ENCODE measurements around the gene ZNF74. TPM values are rescaled to one million over a fixed set of nuclear protein-coding genes. Genes with fewer than 3 reads are reported as not detected.
"Not testable (repeated sequence)": the region's sequence is repeated elsewhere in the genome, so short reads cannot be mapped to it uniquely, and the experiment has no call there.

ZNF74 gene
- total and polyA plus RNA-seq, 5 donors from 2014 or later: 3.4 to 5.9 (median 4.1) TPM

DNA sequence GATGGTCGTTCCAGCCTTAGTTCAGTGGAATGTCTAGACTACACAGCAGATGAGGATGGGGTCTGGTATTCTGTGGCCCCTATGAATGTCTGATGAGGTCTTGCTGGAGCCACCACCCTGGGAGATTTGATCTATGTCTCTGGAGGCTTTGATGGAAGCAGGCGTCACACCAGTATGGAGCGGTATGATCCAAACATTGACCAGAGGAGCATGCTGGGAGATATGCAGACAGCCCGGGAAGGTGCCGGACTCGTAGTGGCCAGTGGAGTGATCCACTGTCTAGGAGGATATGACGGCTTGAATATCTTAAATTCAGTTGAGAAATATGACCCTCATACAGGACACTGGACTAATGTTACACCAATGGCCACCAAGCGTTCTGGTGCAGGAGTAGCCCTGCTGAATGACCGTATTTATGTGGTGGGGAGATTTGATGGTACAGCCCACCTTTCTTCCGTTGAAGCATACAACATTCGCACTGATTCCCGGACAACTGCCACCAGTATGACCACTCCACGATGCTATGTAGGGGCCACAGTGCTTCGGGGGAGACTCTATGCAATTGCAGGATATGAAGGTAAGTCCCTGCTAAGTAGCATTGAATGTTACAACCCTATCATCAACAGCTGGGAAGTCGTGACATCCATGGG lies 57.3 kb downstream of the ZNF74 start:
- Mint-ChIP-seq H3K4me1 (peaks cover 3 to 12% (median 8%) of the 10 kb centered on the region in 4 donors), H3K27ac (peak overlapping the region in 1 of 3 donors; percentile 38), H3K36me3 (peaks cover 43% of the 10 kb centered on the region)
- H3K4me3 Mint-ChIP-seq; H3K9me3 ChIP-seq (ENCODE audit: control insufficient read depth in 2 of 2, low read length in 2 of 2); H3K4me3 ChIP-seq (ENCODE audit: low read depth, low read length); H3K9me3 Mint-ChIP-seq; H3K27me3 Mint-ChIP-seq; H3K27me3 ChIP-seq (ENCODE audit: control insufficient read depth, insufficient read depth, low read length); H3K27ac ChIP-seq (ENCODE audit: insufficient read depth, low read length, poor library complexity, severe bottlenecking); DNase-seq; H3K4me1 ChIP-seq (ENCODE audit: control insufficient read depth, insufficient read depth, low read length, poor library complexity, severe bottlenecking); ATAC-seq (ENCODE audit: low read depth in 2 of 2): not testable (repeated sequence)
- H3K36me3 ChIP-seq (ENCODE audit: control insufficient read depth, insufficient read depth, low read length): peaks cover 20% of the 10 kb centered on the region

DNA sequence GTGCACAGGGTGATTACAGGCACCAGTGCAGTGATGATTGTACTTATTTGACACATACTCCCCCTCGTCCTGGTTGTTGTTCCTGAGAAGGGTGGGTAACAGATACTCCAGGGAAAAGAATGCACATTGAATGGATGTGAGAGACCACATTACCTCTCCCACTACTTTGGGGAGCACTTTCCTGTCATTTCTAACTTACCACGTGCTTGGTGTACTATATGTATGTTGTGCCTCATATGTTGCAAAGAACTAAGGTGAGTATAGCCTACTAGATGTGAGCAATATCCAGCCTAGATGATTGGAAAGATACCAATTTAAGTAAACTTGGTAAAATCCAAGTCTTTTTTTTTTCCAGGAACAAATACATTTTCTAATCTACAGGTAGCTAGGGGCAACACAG lies 58.0 kb downstream of the ZNF74 start:
- Histone ChIP-seq H3K9me3 (ENCODE audit: control insufficient read depth in 2 of 2, low read length in 2 of 2) (no peaks in the 10 kb centered on the region), H3K36me3 (ENCODE audit: control insufficient read depth, insufficient read depth, low read length) (peaks cover 13% of the 10 kb centered on the region), H3K4me1 (ENCODE audit: control insufficient read depth, insufficient read depth, low read length, poor library complexity, severe bottlenecking) (peaks cover 11% of the 10 kb centered on the region), H3K4me3 (ENCODE audit: low read depth, low read length) (no peak overlapping the region), H3K27me3 (ENCODE audit: control insufficient read depth, insufficient read depth, low read length) (no peaks in the 10 kb centered on the region), H3K27ac (ENCODE audit: insufficient read depth, low read length, poor library complexity, severe bottlenecking) (no peak overlapping the region)
- DNase-seq (no peak), ATAC-seq (ENCODE audit: low read depth in 2 of 2) (no peak)
- no peak overlapping the region for H3K27ac Mint-ChIP-seq
- H3K4me1 Mint-ChIP-seq: peaks cover 6 to 19% (median 13%) of the 10 kb centered on the region in 4 donors
- H3K9me3 Mint-ChIP-seq: peaks cover 0 to 2% (median 0%) of the 10 kb centered on the region in 7 donors
- no peak overlapping the region for H3K4me3 Mint-ChIP-seq
- no peaks in the 10 kb centered on the region for H3K27me3 Mint-ChIP-seq
- H3K36me3 Mint-ChIP-seq: peaks cover 42% of the 10 kb centered on the region

DNA sequence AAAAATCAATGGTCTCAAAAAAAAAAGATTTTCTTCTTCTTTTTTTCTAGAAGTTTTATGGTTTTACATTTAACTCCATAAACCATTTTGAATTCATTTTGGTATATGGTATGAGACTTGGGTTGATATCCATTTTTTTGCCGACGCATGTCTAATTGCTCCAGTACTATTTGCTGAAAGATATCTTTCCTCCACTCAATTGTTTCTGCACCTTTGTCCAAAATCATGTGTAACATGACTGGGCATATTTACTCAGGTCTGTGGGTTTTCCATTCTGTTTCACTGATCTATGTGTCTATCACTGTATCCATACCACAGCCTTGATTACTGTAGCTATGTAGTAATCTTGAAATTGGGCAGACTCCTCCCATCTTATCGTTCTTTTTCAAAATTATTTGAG lies 59.3 kb downstream of the ZNF74 start:
- no peak overlapping the region for H3K27ac Mint-ChIP-seq
- H3K9me3 ChIP-seq (ENCODE audit: control insufficient read depth in 2 of 2, low read length in 2 of 2): no peaks in the 10 kb centered on the region
- H3K27ac ChIP-seq (ENCODE audit: insufficient read depth, low read length, poor library complexity, severe bottlenecking): no peak overlapping the region
- H3K4me3 Mint-ChIP-seq: no peak overlapping the region
- peaks cover 0 to 2% (median 0%) of the 10 kb centered on the region in 7 donors for H3K9me3 Mint-ChIP-seq
- no peaks in the 10 kb centered on the region for H3K27me3 ChIP-seq (ENCODE audit: control insufficient read depth, insufficient read depth, low read length)
- peaks cover 18% of the 10 kb centered on the region for H3K36me3 ChIP-seq (ENCODE audit: control insufficient read depth, insufficient read depth, low read length)
- H3K27me3 Mint-ChIP-seq: no peaks in the 10 kb centered on the region
- no peak overlapping the region for H3K4me3 ChIP-seq (ENCODE audit: low read depth, low read length)
- ATAC-seq (ENCODE audit: low read depth in 2 of 2): no peak
- peaks cover 44% of the 10 kb centered on the region for H3K36me3 Mint-ChIP-seq
- H3K4me1 Mint-ChIP-seq: peaks cover 6 to 25% (median 16%) of the 10 kb centered on the region in 4 donors
- DNase-seq: no peak
- H3K4me1 ChIP-seq (ENCODE audit: control insufficient read depth, insufficient read depth, low read length, poor library complexity, severe bottlenecking): peaks cover 11% of the 10 kb centered on the region

DNA sequence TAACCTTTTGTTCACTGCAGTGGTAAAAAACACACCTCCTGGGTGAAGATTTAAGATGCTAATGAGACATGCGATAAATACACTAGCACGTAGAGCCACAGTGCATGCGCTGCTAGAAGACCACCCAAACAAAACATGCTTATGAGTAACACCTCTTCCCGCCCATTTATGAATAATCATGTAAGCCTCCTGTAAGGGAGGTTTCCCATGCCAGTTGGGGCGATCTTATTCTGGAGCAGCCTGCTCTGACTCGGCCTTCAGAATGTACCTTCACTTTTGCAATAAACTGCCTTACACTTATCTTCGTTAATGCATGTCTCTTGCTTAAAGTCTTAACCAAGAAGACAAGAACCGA lies 61.7 kb downstream of the ZNF74 start:
- Histone ChIP-seq H3K27ac (ENCODE audit: insufficient read depth, low read length, poor library complexity, severe bottlenecking) (no peak overlapping the region), H3K4me3 (ENCODE audit: low read depth, low read length) (no peak overlapping the region), H3K4me1 (ENCODE audit: control insufficient read depth, insufficient read depth, low read length, poor library complexity, severe bottlenecking) (peaks cover 11% of the 10 kb centered on the region), H3K27me3 (ENCODE audit: control insufficient read depth, insufficient read depth, low read length) (no peaks in the 10 kb centered on the region), H3K36me3 (ENCODE audit: control insufficient read depth, insufficient read depth, low read length) (peaks cover 18% of the 10 kb centered on the region), H3K9me3 (ENCODE audit: control insufficient read depth in 2 of 2, low read length in 2 of 2) (no peaks in the 10 kb centered on the region)
- no peak for DNase-seq
- Mint-ChIP-seq H3K27ac (peak overlapping the region in 2 of 3 donors; percentile 54 to 68), H3K4me1 (peaks cover 11 to 42% (median 21%) of the 10 kb centered on the region in 4 donors), H3K4me3 (no peak overlapping the region), H3K9me3 (no peaks in the 10 kb centered on the region), H3K36me3 (peaks cover 45% of the 10 kb centered on the region), H3K27me3 (no peaks in the 10 kb centered on the region)
- no peak for ATAC-seq (ENCODE audit: low read depth in 2 of 2)

DNA sequence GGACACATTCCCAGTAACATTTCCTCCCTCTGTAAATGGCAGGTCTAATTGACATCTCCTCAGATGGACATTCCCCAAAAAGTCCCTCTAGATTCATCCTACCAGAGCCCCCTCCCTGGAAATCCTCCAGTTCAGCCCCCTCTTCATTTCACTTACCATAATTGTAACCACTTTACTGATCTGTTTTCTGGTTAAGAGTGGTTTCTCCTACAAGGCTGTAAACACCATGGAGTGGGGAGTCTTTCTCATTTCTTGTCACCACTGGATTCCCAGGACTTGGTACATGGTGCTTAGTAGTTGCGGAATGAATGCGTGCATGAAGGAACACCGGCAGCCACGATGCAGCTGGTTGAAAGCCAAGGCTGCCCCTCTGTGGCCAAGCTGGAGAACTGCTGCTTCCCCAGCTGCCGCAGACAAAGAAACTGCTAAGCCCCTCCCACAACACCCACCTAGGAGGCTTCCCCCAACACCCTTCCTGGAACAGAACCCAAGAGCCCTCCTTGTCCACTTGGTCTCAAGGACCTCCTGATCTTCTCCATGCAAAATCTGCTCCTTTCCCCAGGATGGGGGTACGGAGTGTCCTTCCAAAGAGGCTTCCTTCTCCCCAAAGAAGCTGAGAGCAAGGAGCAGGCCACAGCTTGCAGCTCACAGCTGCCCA lies 62.2 kb downstream of the ZNF74 start:
- ATAC-seq (ENCODE audit: low read depth in 2 of 2) (peak; percentile 87 to 96), DNase-seq (peak; percentile 61 to 85 (median 77))
- H3K27me3 Mint-ChIP-seq: no peaks in the 10 kb centered on the region
- Histone ChIP-seq H3K4me3 (ENCODE audit: low read depth, low read length) (no peak overlapping the region), H3K9me3 (ENCODE audit: control insufficient read depth in 2 of 2, low read length in 2 of 2) (no peaks in the 10 kb centered on the region), H3K36me3 (ENCODE audit: control insufficient read depth, insufficient read depth, low read length) (peaks cover 18% of the 10 kb centered on the region), H3K27me3 (ENCODE audit: control insufficient read depth, insufficient read depth, low read length) (no peaks in the 10 kb centered on the region), H3K4me1 (ENCODE audit: control insufficient read depth, insufficient read depth, low read length, poor library complexity, severe bottlenecking) (peaks cover 15% of the 10 kb centered on the region), H3K27ac (ENCODE audit: insufficient read depth, low read length, poor library complexity, severe bottlenecking) (no peak overlapping the region)
- H3K36me3 Mint-ChIP-seq: peaks cover 45% of the 10 kb centered on the region
- peaks cover 11 to 47% (median 24%) of the 10 kb centered on the region in 4 donors for H3K4me1 Mint-ChIP-seq
- H3K9me3 Mint-ChIP-seq: no peaks in the 10 kb centered on the region
- peak overlapping the region; percentile 68 to 81 (median 76) for H3K27ac Mint-ChIP-seq
- no peak overlapping the region for H3K4me3 Mint-ChIP-seq

DNA sequence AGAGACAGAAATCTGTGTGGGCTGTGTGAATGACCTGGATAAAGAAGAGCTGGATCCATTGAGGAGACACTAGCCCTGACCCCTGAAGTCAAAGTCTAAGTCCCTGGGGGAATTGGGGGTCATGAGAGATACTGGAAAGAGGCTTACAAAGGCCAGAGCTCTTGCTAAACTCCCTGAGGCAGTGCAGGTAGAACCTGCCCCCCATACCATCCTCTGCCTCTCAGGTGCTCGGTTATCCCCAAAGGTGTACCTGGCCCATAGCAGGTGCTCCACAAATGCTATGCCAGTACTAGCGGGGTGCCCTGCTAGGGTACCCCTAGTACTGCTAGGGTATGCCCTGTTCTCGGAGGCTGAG lies 62.7 kb downstream of the ZNF74 start:
- no peak for ATAC-seq (ENCODE audit: low read depth in 2 of 2)
- no peak overlapping the region for H3K4me3 ChIP-seq (ENCODE audit: low read depth, low read length)

DNA sequence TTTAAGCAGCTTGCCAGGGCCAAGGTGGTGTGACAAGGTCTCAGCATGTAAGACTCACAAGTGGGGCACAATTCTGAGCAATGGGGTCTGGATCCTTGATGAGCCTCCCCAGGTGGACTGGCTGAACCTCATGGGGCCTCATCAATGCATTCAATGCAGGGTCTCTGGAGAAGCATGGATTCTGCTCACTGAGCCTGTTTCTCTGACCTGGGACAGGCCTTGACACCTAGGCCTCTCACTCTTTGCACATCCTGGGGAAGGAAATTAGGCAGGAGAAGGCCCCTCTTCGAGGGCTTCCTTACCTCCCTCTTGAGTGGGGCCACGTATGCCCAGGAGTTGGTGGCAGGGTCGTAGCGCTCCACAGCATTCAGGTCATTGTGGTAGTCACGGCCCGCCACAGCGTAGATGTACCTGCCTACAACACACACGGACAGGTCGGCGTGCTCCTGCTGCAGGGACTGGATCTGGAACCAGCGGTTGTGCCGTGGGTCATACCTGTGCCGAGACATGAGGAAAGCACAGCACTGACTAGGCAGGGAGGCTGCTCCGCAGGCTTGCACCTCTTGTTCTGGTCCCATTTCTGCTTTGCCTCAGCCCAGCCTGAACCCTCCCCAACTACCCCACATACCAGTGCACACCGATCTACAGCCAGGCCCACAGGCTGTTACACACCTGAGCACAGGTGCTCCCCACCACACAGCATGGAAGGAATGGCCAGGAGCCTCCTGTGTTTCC lies 63.7 kb downstream of the ZNF74 start:
- no peak overlapping the region for H3K4me3 ChIP-seq (ENCODE audit: low read depth, low read length)
- DNase-seq (no peak), ATAC-seq (ENCODE audit: low read depth in 2 of 2) (no peak)
- peaks cover 11% of the 10 kb centered on the region for H3K36me3 ChIP-seq (ENCODE audit: control insufficient read depth, insufficient read depth, low read length)
- peaks cover 14 to 54% (median 25%) of the 10 kb centered on the region in 4 donors for H3K4me1 Mint-ChIP-seq
- no peaks in the 10 kb centered on the region for H3K9me3 Mint-ChIP-seq
- peaks cover 19% of the 10 kb centered on the region for H3K4me1 ChIP-seq (ENCODE audit: control insufficient read depth, insufficient read depth, low read length, poor library complexity, severe bottlenecking)
- no peak overlapping the region for H3K27ac Mint-ChIP-seq
- H3K27ac ChIP-seq (ENCODE audit: insufficient read depth, low read length, poor library complexity, severe bottlenecking): no peak overlapping the region
- H3K9me3 ChIP-seq (ENCODE audit: control insufficient read depth in 2 of 2, low read length in 2 of 2): no peaks in the 10 kb centered on the region
- H3K27me3 ChIP-seq (ENCODE audit: control insufficient read depth, insufficient read depth, low read length): no peaks in the 10 kb centered on the region
- no peaks in the 10 kb centered on the region for H3K27me3 Mint-ChIP-seq
- H3K36me3 Mint-ChIP-seq: peaks cover 32% of the 10 kb centered on the region
- H3K4me3 Mint-ChIP-seq: peak overlapping the region in 1 of 4 donors; percentile 43

More for the DNA sequence above, 62.7 kb downstream of the ZNF74 start:
- no peaks in the 10 kb centered on the region for H3K9me3 ChIP-seq (ENCODE audit: control insufficient read depth in 2 of 2, low read length in 2 of 2)
- Mint-ChIP-seq H3K9me3 (no peaks in the 10 kb centered on the region), H3K27me3 (no peaks in the 10 kb centered on the region), H3K4me1 (peaks cover 11 to 49% (median 24%) of the 10 kb centered on the region in 4 donors), H3K4me3 (no peak overlapping the region), H3K27ac (peak overlapping the region in 2 of 3 donors; percentile 68 to 76), H3K36me3 (peaks cover 40% of the 10 kb centered on the region)
- H3K36me3 ChIP-seq (ENCODE audit: control insufficient read depth, insufficient read depth, low read length): peaks cover 14% of the 10 kb centered on the region
- no peak for DNase-seq
- H3K4me1 ChIP-seq (ENCODE audit: control insufficient read depth, insufficient read depth, low read length, poor library complexity, severe bottlenecking): peaks cover 15% of the 10 kb centered on the region
- no peaks in the 10 kb centered on the region for H3K27me3 ChIP-seq (ENCODE audit: control insufficient read depth, insufficient read depth, low read length)
- no peak overlapping the region for H3K27ac ChIP-seq (ENCODE audit: insufficient read depth, low read length, poor library complexity, severe bottlenecking)
